Endometrium (tissue), 2 donors: Measurements from ENCODE around the gene SEH1L.
"Not testable (repeated sequence)": the region's sequence is repeated elsewhere in the genome, so short reads cannot be mapped to it uniquely, and the experiment has no call there.

ENCODE experiments used
- FAIRE-seq: peaks from 2 replicates; lab custom pipeline; 2012; peaks lifted over from hg19 to GRCh38; lab: Jason Lieb, UNC
- donor health status: control.
- donor health status: control.

The SEH1L gene

DNA sequence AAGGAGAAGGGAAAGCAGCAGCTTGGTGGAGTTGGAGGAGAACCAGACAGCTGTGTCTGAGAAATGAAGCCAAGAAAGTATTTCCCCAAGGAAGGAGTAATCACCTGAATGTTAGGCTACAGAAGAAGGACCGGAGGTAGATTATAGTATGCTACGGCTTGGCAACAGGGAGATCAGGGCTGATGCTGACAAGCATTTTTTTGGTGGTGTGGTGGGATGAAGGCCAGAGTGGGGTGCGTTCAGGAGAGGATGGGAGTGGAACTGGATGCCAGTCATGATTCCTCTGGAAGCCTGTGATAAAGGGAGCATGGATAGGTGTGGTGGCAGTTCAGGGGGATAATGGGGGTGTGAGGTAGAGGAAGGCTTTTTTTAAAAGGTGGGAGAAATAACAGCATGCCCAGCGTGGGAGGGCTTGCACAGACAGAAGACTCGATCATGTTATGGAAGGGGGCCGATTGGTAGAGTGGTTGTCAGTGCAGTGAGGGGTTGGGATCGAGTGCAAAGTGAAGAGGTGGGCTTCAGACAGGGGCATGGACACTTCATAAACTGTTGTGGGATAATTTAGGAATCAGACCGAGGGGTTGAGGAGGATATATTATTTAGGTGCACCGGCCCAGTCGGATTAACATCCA lies 49.0 kb downstream of the SEH1L start:
- no peak for FAIRE-seq

GRCh38 chr18:12997330-12997729 lies 49.5 kb downstream of the SEH1L start:
- FAIRE-seq, result not testable (repeated sequence)

DNA sequence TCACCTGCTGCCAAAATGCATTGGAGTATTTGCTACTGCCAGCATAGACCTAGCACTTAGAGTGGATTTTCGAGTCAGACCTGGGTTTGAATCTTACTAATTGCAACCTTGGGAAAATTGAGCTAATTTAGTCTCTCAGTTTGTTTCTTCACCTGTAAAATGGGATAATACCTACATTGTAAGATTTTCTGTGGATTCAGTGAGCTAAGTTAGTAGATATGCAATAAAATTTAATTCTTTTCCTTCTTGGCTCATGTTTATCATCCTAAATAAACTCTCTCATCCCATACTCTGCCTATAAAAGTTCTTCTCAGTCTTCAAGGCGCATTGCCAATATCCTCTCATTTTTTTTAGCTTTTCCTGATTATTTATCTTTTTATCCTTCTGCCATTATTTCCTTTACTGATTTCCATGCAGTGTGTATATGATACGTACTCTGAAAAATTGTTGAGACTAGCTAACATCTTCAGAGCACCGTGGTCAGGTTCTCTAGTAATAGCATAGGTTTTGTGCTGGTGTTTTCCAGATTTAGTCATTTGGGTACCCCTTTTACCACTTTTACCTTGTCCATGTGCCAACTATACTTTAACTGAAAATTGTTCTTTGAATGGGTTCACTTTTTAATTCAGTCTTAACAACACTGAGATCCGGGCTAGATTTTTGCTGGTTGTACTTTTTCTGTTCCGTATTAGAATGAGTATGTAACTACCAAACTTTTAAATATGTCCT lies 50.7 kb downstream of the SEH1L start:
- no peak for FAIRE-seq

- no peak for FAIRE-seq
These were observed 55.7 kb downstream of the SEH1L start for GRCh38 chr18:13003466-13003896.

DNA sequence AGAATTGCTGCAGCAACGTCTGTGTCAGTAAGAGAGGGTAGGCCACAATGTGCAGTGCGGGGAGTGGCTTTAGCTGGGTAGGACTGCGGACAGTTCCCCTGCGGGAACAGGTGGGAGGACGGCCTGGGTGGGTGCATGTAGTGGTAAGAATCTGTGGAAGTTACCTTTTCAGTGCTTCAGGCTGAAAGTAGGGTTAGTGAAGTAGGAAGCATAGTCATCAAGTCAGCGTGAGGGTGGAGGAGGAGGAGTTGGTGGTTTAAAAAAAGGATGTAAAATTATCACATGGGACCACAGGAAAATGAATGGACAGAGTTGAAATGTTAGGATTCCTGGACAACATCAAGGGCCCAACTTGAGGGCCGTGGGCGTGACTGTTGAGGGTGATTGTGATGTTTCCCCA lies 56.6 kb downstream of the SEH1L start:
- FAIRE-seq, result no peak

GRCh38 chr18:13005289-13005688 lies 57.5 kb downstream of the SEH1L start:
- FAIRE-seq, result no peak

DNA sequence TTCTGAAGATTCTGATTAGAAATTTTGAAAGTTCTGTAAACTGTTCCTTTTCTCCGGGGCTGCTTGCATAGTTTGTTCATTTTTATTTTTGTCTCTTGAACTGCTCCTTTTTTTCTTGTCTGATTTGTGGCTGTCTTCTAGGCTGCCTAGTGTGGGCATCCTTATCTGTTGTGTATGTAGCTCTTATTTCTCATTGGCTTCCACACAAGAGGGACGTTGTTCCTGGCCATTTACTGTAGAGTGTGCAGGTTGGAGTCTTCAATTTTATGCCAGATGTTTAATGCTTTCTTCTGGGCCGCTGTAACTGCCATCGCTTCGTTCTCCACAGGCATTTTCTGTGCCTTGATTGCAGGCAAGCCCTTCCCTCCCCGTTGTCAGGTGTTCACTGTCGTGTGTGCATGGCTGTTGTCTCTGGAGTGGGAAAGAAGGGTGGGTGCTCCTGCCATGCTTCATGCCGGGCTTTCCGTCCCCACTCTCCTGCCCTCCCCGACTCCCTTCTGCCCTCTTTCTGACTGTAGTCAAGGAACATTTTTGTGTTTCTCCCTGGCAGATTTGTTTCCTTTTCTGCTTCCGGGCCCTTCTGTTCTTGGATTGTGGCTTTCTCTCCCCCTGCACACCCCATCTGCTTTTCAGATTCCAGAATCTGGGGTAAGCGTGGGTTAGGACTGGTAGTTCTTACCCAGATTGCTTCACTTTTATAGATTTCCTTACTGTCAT lies 58.9 kb downstream of the SEH1L start:
- FAIRE-seq, result no peak

- FAIRE-seq, result no peak
These were observed 59.4 kb downstream of the SEH1L start for GRCh38 chr18:13007248-13007560.

- no peak for FAIRE-seq
These were observed 63.9 kb downstream of the SEH1L start for GRCh38 chr18:13011719-13012118.

GRCh38 chr18:13014232-13014631 lies 66.4 kb downstream of the SEH1L start:
- FAIRE-seq, result no peak

- FAIRE-seq, result no peak
These were observed 67.0 kb downstream of the SEH1L start for GRCh38 chr18:13014818-13015217.

DNA sequence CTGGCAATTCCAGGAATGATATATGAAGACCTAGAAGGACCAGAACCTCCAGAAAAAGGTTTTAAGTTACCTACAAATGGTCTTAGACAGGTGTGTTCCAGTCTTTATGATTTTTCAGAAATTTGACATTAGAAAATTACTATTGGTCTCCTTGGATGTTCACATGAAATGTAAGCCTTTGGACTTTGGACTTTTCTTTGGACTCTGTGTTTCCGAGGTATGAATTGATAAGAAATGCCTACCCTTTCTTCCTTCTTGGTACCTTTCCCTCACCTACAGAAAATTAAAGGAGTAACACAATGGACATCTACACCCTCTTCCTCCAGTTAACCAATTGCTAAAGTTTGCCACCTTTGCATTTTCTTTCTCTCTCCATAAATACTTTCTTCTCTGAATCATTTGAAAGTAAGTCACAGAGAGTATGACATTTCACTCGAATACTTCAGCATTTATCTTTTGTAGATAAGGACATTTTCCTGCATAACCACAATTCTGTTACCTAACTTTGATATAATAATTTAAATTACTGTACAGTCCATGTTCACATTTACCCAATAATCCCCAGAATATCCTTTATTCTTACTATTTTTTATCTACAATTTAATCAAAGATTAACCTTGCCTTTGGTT lies 69.5 kb downstream of the SEH1L start:
- no peak for FAIRE-seq

DNA sequence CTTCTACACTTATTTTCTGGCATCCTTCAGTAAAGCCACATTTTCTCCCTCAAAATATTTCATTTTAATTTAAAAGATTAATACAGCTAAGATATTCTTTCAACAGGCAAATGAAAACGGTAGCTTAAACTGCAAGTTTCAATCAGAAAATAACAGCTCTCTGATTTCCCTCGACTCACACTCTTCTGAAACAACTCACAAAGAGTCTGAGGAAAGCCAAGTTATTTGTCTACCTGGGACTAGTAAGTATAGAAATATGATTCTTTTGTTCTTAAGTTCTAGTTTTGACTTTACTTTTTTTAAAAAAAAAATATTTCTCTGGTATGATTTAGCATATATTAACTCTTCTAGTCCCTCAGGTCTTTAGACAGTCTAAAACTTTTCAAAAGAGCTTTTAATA lies 70.6 kb downstream of the SEH1L start:
- no peak for FAIRE-seq

DNA sequence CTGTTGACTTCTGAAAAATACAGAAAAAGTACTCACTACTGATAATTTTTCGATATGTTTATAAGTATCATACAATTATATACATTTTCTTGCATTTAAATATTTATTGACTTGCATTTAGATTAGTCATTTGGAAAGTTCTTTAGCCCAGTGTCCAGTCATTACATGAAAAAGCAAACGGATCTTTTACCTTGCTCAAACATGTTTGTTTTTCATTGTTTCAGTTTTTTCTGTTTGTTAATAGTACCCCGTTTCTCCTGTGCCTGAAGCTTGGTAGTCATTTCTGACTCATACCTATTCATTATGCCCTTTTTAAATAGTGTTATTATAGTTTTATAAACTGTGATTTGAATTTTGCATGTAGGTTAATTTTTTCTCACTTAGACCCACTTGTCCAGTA lies 71.5 kb downstream of the SEH1L start:
- FAIRE-seq, result no peak

GRCh38 chr18:13022644-13023043 lies 74.8 kb downstream of the SEH1L start:
- FAIRE-seq, result no peak

DNA sequence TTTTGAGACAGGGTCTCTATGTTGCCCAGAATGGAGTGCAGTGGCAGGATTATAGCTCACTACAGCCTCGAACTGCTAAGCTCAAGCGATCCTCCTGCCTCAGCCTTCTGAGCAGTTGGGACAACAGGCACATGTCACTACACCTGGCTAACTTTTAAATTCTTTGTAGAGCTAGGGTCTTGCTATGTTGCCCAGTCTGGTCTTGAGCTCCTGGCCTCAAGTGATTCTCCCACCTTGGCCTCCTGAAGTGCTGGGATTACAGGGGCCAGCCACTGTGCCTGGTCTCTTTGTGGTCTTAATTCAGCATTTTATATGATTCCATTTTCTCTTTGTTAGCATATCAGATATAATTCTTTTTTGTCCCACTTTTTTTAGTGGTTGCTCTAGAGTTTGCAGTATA lies 77.4 kb downstream of the SEH1L start:
- no peak for FAIRE-seq

- FAIRE-seq, result no peak
These were observed 78.9 kb downstream of the SEH1L start for GRCh38 chr18:13026583-13027270.

GRCh38 chr18:13028869-13029268 lies 81.1 kb downstream of the SEH1L start:
- FAIRE-seq, result no peak

GRCh38 chr18:13032173-13032572 lies 84.4 kb downstream of the SEH1L start:
- no peak for FAIRE-seq

GRCh38 chr18:13035249-13035914 lies 87.6 kb downstream of the SEH1L start:
- no peak for FAIRE-seq

DNA sequence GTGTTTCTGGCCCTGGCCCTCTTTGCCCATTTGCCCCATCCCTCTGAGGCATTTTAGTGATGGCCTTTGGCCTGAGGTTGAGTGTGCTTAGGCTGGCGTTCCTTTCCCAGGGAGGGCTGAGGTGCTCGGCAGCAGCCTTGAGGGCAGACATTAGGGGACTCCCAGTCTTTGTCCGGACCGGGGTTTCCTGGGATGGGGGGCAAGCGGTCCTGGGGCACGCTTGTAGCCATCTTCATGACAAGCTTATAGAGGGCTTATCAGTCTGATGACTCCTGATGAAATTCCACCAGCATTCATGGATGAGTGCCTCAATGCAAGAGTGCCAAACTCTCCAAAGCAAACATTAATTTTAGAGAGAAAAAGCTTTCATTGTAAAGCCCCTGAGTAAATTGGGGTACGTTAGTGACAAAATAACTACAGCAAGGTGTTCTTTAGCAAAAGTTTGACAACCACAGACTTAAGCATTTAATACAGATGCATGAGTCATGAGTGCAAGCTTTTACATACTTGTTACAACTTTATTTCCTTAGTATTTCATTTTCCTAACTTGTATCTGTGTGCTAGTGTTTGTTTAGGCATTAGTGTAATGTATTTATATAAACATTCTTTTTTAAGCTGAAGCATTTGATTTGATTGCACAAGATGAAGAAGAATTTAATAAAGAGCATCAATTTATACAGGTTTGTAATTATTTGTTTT lies 89.0 kb downstream of the SEH1L start:
- no peak for FAIRE-seq
